ENCODE results near the gene CEACAM21. TPM values are rescaled to one million over a fixed set of nuclear protein-coding genes. Genes with fewer than 3 reads are reported as not detected.

Gene CEACAM21
- total RNA-seq, 1 experiment from 2014 or later: not detected

GRCh38 chr19:41607668-41608067, 31.7 kb downstream of the CEACAM21 start:
- no peak overlapping the region for H4K91ac ChIP-seq (ENCODE audit: insufficient read length, low read depth, low read length)
- WGBS (ENCODE audit: extremely low coverage, insufficient read length, low lambda C conversion rate): no CpG with 5 or more reads among the region's 1 CpG
- H2BK5ac ChIP-seq (ENCODE audit: insufficient read length, low read length): no peak overlapping the region
- H3K14ac ChIP-seq (ENCODE audit: insufficient read depth, low read length): no peak overlapping the region
- H3K79me2 ChIP-seq (ENCODE audit: insufficient read depth, low read length): no peaks in the 10 kb centered on the region
- H2AK5ac ChIP-seq (ENCODE audit: insufficient read length, low read length): no peak overlapping the region
- H3K79me1 ChIP-seq (ENCODE audit: insufficient read depth, low read depth, low read length, poor library complexity, severe bottlenecking): no peaks in the 10 kb centered on the region
- Mint-ChIP-seq H3K9me3 (peaks cover 86 to 91% of the 10 kb centered on the region in 2 experiments), H3K4me3 (no peak overlapping the region), H3K27me3 (ENCODE audit: low read depth) (no peaks in the 10 kb centered on the region), H3K27ac (no peak overlapping the region), H3K4me1 (no peaks in the 10 kb centered on the region), H3K36me3 (ENCODE audit: insufficient read depth in 1 of 3, low read depth in 3 of 3) (peaks cover 0 to 22% (median 10%) of the 10 kb centered on the region in 3 experiments; a peak in 4 of 7 replicates)
- no peak overlapping the region for H3K4ac ChIP-seq (ENCODE audit: low read depth, low read length)
- no peak overlapping the region for H2AFZ ChIP-seq (ENCODE audit: low read length)
- H3K27me3 ChIP-seq (ENCODE audit: insufficient read depth, low read length): no peaks in the 10 kb centered on the region
- no peak overlapping the region for H3K27ac ChIP-seq (ENCODE audit: insufficient read length, low read depth, low read length)
- H2BK20ac ChIP-seq (ENCODE audit: low read depth, low read length, poor library complexity, severe bottlenecking): no peak overlapping the region
- no peak overlapping the region for H3K23ac ChIP-seq (ENCODE audit: insufficient read length, low read depth, low read length)
- H4K5ac ChIP-seq (ENCODE audit: insufficient read length, low read depth, low read length): no peak overlapping the region
- H3K18ac ChIP-seq (ENCODE audit: insufficient read length, low read depth, low read length): no peak overlapping the region
- TF ChIP-seq, protein P1, sequence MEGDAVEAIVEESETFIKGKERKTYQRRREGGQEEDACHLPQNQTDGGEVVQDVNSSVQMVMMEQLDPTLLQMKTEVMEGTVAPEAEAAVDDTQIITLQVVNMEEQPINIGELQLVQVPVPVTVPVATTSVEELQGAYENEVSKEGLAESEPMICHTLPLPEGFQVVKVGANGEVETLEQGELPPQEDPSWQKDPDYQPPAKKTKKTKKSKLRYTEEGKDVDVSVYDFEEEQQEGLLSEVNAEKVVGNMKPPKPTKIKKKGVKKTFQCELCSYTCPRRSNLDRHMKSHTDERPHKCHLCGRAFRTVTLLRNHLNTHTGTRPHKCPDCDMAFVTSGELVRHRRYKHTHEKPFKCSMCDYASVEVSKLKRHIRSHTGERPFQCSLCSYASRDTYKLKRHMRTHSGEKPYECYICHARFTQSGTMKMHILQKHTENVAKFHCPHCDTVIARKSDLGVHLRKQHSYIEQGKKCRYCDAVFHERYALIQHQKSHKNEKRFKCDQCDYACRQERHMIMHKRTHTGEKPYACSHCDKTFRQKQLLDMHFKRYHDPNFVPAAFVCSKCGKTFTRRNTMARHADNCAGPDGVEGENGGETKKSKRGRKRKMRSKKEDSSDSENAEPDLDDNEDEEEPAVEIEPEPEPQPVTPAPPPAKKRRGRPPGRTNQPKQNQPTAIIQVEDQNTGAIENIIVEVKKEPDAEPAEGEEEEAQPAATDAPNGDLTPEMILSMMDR (conservative IDR thresholded peaks at IDR 0.05): no peak
- H3K4me2 ChIP-seq (ENCODE audit: insufficient read depth, insufficient read length, low read length): no peak overlapping the region
- H3K9ac ChIP-seq (ENCODE audit: extremely low read depth, insufficient read length, low read length): no peak overlapping the region
- peaks cover 32% of the 10 kb centered on the region for H3K9me3 ChIP-seq (ENCODE audit: control insufficient read depth, low read depth, low read length)
- H3K56ac ChIP-seq (ENCODE audit: insufficient read length, low read depth, low read length): no peak overlapping the region
- no peaks in the 10 kb centered on the region for H4K20me1 ChIP-seq (ENCODE audit: control insufficient read depth, insufficient read depth, insufficient read length)
- H4K8ac ChIP-seq (replicated peaks; ENCODE audit: insufficient read length, low read depth, low read length): no peak overlapping the region
- no peak overlapping the region for H3T11ph ChIP-seq (ENCODE audit: low read length)
- H2BK120ac ChIP-seq (ENCODE audit: low read depth, low read length, poor library complexity, severe bottlenecking): no peak overlapping the region
- H2BK15ac ChIP-seq (ENCODE audit: low read depth, low read length): no peak overlapping the region
- H3K23me2 ChIP-seq (ENCODE audit: insufficient read length, low read depth, low read length, poor library complexity, severe bottlenecking): no peaks in the 10 kb centered on the region
- no peak overlapping the region for H2BK12ac ChIP-seq (ENCODE audit: insufficient read length, low read depth, low read length)
- no peak for DNase-seq
- H3K4me1 ChIP-seq (ENCODE audit: insufficient read depth, low read length): no peaks in the 10 kb centered on the region
